DMS114 treated with DMSO at 0.1 percent for 48 hours (cell line): Measurements from ENCODE around the gene MRC2.
"Not testable (repeated sequence)": the region's sequence is repeated elsewhere in the genome, so short reads cannot be mapped to it uniquely, and the experiment has no call there.

ENCODE experiments used
- DNase-seq: peaks from one replicate; lab custom pipeline; 2025; ENCODE audit not compliant: unreplicated experiment; lab: John Stamatoyannopoulos, UW

Gene MRC2

DNA sequence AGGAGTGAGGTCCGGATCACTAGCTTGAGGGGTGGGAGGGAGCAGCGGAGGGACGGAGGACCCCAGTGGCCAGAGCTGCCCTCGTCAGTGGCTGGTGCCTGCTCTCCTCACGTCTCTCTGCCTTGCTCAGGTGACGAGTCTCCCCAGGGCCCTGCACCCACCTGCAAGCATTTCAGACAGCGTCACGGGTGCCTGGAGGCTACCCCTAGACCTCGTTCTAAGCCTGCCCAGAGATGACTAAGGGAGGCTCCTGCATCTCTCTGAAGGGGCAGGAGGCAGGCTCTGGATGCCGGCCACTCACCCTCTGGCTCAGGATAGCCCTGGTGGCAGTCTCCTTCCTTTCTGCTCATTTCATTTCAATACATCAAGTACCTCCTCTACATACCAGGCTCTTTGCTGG lies 68.8 kb downstream of the MRC2 start:
- DNase-seq, result no peak

GRCh38 chr17:62696726-62697490 lies 69.4 kb downstream of the MRC2 start:
- no peak for DNase-seq

DNA sequence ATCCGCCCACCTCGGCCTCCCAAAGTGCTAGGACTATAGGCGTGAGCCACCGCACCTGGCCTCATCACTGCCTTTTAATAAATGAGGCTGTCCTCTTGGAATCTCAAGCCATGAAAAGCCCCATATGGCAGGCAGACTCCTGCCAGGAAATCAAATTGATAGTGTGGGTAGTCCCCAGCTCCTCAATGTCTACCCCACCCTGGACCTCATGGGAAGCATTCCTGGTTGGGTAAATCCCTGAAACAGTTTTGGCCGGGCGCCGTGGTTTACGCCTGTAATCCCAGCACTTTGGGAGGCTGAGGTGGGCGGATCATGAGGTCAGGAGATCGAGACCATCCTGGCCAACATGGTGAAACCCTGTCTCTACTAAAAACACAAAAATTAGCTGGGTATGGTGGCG lies 71.0 kb downstream of the MRC2 start:
- not testable (repeated sequence) for DNase-seq

DNA sequence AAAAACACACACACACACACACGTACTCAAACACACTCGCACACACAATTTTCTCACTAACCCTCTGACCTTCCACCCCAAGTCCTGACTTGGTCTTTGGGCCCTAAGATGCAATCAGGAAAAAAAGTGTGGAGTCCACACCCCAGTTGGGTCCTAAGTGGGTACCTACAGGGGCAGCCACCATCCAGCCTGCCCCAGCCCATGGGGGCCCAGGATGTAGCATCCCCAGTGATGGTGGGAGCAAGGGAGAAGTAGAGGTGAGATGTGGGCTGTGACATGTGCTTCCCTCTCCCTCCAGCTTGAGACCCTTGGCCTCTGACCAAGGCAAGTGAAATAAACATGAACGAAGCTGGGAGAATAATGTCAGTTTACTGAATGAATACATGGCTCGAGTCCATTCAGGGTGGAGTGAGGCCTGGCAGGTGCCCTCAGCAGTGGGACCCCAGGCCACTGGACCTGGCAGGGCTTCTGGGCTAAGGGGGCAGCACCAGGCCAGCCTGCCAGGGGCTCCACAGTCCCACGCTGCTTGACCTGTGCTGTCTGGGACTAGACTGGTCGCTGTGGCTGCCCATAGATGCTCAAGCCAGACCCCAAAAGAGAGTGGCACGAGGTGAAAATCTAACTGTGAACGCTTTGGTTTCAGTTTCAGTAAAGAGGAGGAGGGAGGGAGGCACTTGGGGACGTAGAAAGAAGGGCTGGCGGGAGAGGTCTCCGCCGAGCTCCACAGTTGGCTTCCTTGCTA lies 73.7 kb downstream of the MRC2 start:
- DNase-seq, result no peak

DNA sequence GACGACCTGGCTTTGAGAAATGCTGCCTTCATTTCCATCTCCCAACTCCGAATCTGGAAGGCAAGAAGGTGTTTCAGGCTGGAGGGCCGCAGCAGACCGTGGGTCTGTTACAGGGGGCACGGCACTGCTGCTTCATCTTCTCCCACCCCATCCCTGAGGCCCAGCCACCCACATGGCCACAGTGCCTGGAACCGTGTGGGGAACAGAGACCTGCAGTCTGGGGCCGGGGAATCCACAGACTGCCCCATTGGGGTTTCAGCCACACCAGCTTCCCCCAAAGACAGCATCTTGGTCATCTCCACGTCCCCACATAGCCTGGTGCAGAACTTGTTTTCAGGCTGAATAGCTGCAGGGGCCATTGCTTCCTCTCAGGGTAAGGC lies 74.2 kb downstream of the MRC2 start:
- no peak for DNase-seq

GRCh38 chr17:62702746-62703260 lies 75.3 kb downstream of the MRC2 start:
- no peak for DNase-seq

- no peak for DNase-seq
Observed at GRCh38 chr17:62703261-62703775, 75.8 kb downstream of the MRC2 start.

GRCh38 chr17:62703776-62704380 lies 76.4 kb downstream of the MRC2 start:
- DNase-seq, result peak; percentile 7

GRCh38 chr17:62704381-62704971 lies 77.0 kb downstream of the MRC2 start:
- no peak for DNase-seq

GRCh38 chr17:62705156-62705777 lies 77.8 kb downstream of the MRC2 start:
- no peak for DNase-seq

DNA sequence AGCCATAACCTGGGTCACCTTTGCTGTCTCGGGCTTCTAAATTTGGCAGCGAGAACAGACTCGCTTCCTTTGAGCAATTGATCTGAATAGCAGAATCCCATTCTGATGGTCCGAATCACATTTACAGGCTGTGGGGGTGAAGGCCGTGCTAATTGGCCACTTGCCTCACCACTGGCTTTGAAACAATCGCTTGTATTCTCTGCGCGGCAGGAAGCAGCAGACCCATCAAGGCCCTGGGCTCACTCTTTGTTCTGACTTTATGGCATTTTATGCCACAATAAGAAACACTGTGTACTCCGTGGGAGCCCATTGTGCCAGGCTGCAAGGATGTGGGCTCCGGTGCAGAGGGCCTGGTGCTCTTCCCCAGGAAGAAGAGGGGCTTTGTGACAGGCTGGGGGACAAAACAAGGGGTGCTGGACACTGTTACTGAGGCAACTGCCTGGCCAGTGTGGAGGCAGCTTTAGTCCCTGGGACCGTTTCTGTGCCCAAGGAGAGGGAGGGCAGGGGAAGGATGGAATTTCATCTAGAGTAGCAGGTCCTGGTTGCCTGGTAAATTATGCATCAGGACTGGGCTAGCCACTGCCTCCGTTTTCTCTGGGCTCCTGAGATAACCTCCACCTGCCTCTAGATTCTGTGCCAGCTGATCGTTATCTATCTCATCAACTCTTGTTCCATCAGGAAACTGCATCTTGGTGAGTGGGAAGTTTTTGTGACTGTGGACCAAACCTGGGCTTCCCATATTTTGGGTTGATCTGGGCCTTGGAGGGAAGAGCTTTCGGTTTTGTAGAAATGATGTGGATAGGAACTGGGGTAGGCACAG lies 78.5 kb downstream of the MRC2 start:
- no peak for DNase-seq

DNA sequence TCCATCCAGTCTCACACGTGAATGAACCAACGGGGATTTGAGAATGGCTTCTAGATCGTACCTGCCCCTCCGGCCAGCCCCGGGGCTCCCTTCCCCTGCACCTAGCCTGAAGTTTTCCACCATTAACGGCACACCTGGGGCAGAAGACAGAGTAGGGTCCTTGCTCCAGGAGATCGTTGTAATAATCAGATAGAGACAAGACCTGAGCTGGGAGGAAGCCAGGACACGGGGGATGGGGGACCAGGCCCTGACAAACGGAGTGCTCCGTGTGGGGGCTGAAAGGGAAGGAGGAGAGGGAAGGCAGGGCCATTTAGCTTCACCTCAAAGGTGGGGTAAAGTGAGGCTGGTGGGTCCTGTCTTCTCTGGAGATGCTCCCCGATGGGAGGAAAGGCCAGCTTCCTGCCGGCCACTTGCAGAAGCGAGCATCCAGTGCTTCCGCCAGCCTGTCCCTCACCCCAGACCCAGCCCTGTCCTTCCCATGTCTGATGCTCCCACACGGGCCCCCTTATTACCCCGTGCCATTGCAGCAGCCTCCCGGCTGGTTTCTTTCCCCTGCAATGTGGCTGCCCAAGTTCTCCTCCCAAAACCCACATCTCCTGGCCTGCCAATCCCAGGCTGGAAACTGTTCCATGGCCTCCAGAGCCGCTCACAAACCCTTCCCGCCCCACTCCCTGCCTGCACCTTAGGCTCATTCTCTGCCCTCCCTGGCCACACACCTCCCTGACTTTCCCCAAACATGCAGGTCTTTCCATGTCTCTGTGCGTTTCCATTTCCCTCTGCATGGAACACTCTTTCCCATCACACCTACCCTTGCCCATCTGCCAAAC lies 79.3 kb downstream of the MRC2 start:
- DNase-seq, result no peak

DNA sequence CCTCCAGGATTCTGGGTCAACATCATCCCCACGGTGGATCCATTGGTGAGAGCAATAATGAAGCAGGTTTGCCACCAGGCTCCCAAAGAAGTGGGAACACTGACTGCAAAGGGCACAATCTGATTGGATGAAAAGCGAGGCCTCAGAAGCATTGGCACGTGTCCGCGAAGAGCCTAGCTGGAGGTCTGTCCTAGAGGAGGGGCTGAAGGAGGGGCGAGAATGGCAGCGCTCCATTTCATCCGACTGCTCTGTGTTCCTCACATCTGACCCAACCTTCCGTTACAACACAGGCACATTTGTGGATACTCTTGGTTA lies 79.9 kb downstream of the MRC2 start:
- DNase-seq, result no peak

DNA sequence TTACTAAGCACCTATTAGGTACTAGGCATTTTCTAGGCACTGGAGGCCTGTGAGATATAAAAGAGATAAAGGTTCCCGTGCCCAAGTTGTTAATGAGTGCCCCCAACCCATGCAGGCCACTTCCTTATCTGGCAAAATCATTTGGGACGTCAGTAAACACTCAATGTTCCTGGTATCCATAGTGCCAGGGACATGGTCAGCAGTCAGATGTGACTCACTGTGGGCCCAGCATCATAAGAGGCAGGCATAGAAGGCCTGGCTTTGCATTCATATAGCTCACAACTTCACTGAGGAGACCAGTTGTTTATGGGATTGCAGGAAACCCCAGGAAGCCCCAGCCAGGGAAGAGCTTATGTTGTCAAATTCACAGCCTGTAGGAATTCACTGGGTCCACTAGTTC lies 81.1 kb downstream of the MRC2 start:
- no peak for DNase-seq

DNA sequence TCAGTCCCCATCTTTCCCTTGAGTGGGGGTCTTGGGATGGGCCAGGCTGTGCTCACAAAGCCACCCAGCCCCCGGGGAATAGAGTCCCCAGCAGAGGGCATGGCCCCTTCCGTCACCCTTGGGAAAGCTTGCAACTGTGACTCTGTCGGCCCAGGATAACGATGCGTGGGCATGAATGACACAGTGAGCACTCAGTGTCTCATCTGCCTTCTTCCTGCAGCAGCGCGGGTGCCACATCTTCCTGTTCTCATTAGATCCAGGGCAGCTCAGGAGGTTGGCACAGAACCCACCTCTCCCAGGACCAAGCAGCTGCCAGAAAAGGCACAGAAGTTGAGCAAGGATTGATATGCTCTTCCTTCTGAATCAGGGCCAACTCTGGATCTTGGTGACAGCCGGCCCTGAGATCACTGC lies 84.7 kb downstream of the MRC2 start:
- no peak for DNase-seq

DNA sequence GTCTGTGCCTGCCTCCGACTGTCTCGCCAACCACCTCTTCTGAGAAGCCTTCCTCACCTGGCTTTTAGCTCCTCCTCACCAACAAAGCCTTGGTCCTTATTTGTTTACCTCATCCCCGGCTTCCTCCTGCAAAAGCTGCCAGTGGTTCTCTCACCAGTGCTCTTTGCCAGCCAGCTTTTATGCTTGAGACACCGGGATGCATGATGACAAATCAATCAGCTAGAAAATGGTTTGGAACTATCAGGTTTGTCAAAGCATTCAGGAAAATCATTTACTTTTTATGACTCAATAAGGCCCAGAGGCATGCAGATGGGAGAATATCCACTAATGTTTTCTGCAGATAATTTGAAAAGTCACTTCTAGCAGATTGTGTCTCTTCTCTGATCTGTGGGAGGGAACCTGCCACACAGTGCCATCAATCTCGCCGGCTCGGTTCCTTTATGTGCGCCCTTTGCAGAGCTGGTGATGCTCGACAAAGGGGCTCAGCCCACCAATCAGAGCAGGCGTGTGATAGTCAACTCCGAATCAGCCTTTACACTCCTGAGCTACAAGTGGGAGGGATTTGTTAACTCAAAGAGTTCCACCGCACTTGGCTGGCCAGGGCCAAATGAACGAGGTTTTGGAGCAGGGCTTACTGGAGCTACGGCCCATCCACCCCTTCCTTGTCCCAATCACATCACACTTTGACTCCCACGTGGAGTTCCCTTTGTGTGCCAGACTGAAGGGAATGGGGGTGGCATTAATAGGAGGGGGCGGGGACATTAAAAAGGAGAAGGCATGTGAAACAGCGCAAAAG lies 85.8 kb downstream of the MRC2 start:
- no peak for DNase-seq

DNA sequence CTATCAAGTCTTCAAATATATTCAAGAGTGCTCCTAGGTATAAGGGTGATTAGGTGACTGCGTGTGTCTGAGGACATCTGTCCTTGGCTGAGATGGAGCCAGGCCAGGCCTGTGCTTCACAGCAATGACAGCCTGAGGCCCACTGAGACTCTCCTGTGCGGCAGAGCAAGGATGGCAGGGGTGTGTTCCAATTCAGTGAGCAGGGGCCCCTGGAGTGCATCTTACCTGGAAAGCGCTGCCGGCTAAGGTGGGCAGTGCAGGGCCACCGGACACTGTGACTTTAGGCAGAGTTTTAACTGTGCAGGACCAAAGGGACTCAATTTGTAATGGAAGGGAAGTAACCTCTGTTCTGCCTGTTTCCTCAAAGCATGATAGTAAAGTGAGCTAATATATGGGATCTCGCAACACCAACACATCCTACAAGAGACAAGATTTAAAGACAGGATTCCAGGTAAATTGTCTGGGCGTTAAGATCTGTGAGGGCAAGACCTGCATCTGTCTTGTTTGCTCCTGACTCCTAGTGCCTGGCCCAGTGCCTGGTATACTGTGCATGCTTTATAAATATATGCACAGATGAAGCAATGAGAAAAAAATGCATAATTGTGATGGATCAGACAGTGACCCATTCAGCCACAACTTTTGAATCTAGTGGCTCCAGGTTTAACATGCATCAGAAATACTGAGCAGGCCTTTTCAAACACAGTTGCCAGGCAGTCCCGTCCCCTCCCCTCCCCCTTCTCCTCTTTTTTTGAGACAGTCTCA lies 86.7 kb downstream of the MRC2 start:
- DNase-seq, result no peak

DNA sequence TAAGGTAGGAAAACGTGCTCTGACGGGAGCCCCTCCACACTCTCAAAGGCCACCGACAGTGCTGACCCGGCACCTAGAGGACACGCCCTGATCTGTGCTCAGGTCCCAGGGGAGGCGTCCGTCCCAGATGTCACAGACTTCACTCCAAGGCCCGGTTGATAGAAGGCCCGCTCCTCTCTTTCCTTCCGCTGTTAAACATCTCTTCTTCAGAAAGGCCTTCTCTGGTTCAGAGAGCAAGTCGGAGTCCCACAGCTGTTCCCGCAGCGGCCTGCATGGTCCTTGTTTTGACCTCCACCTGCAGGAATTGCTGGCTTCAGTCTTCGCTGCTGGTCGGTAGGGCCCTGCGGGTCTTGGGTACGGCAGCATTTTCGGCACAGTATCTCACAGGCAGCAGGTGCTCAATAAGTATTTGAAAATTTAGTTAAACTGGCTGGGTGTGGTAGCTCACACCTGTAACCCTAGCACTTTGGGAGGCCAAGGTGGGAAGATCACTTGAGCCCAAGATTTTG lies 88.5 kb downstream of the MRC2 start:
- DNase-seq, result no peak
